ENCODE results near the gene RARB. TPM values are rescaled to one million over a fixed set of nuclear protein-coding genes. Genes with fewer than 3 reads are reported as not detected.

Gene RARB
- total RNA-seq, 2 experiments from 2014 or later = not detected

- ChIA-PET CTCF (no interaction called here), POLR2A (no interaction called here)
Measured at GRCh38 chr3:25536521-25537391, 108.7 kb downstream of the RARB start.

- CTCF ChIA-PET = no interaction called here
- POLR2A ChIA-PET = no interaction called here
Measured at GRCh38 chr3:25537516-25537915, 109.5 kb downstream of the RARB start.

GRCh38 chr3:25540273-25540672 lies 112.2 kb downstream of the RARB start:
- CTCF ChIA-PET = no interaction called here
- POLR2A ChIA-PET = no interaction called here

GRCh38 chr3:25542492-25543039 lies 114.5 kb downstream of the RARB start:
- CTCF ChIA-PET = no interaction called here
- POLR2A ChIA-PET = no interaction called here

- ChIA-PET POLR2A (no interaction called here), CTCF (no interaction called here)
Measured at GRCh38 chr3:25547103-25547502, 119.0 kb downstream of the RARB start.

- CTCF ChIA-PET = no interaction called here
Measured at GRCh38 chr3:25547943-25548674, 120.0 kb downstream of the RARB start.

GRCh38 chr3:25548836-25549235 lies 120.8 kb downstream of the RARB start:
- POLR2A ChIA-PET = no interaction called here
- CTCF ChIA-PET = no interaction called here

More at GRCh38 chr3:25547943-25548674, 120.0 kb downstream of the RARB start:
- POLR2A ChIA-PET = no interaction called here

- POLR2A ChIA-PET = no interaction called here
- CTCF ChIA-PET = no interaction called here
Measured at GRCh38 chr3:25552251-25552650, 124.2 kb downstream of the RARB start.

GRCh38 chr3:25554376-25554775 lies 126.3 kb downstream of the RARB start:
- CTCF ChIA-PET = no interaction called here
- POLR2A ChIA-PET = no interaction called here

GRCh38 chr3:25555695-25556437 lies 127.8 kb downstream of the RARB start:
- POLR2A ChIA-PET = no interaction called here
- CTCF ChIA-PET = no interaction called here

GRCh38 chr3:25556447-25556846 lies 128.4 kb downstream of the RARB start:
- ChIA-PET POLR2A (no interaction called here), CTCF (no interaction called here)

- POLR2A ChIA-PET = no interaction called here
- CTCF ChIA-PET = no interaction called here
Measured at GRCh38 chr3:25557694-25558093, 129.6 kb downstream of the RARB start.

GRCh38 chr3:25558121-25558520 lies 130.1 kb downstream of the RARB start:
- ChIA-PET POLR2A (no interaction called here), CTCF (no interaction called here)

- CTCF ChIA-PET = no interaction called here
- POLR2A ChIA-PET = no interaction called here
Measured at GRCh38 chr3:25558796-25559195, 130.7 kb downstream of the RARB start.

GRCh38 chr3:25563601-25564000 lies 135.5 kb downstream of the RARB start:
- CTCF ChIA-PET = no interaction called here
- POLR2A ChIA-PET = no interaction called here

- ChIA-PET CTCF (no interaction called here), POLR2A (no interaction called here)
Measured at GRCh38 chr3:25564075-25564474, 136.0 kb downstream of the RARB start.

GRCh38 chr3:25565807-25566206 lies 137.7 kb downstream of the RARB start:
- CTCF ChIA-PET = no interaction called here
- POLR2A ChIA-PET = no interaction called here

- ChIA-PET CTCF (no interaction called here), POLR2A (no interaction called here)
Measured at GRCh38 chr3:25566358-25566920, 138.4 kb downstream of the RARB start.

GRCh38 chr3:25567388-25567787 lies 139.3 kb downstream of the RARB start:
- POLR2A ChIA-PET = no interaction called here
- CTCF ChIA-PET = interaction anchor here (0.6 kb wide), 1 partner anchor 36 kb away, joined by 4 read pairs; no protein-coding TSS in a partner anchor

- ChIA-PET POLR2A (no interaction called here), CTCF (interaction anchor here (0.6 kb wide), 1 partner anchor 36 kb away, joined by 4 read pairs; no protein-coding TSS in a partner anchor)
Measured at GRCh38 chr3:25567806-25568524, 139.9 kb downstream of the RARB start.
